Endothelial cell of hepatic sinusoid (primary cell): ENCODE results near the gene LHCGR.
"Not testable (repeated sequence)": the region's sequence is repeated elsewhere in the genome, so short reads cannot be mapped to it uniquely, and the experiment has no call there.

ENCODE experiments used
- in situ Hi-C: cut with HindIII; loops from 2 replicates; pipeline ENCODE4 v1.10.0; 2017; ENCODE audit warnings: low sequenced_read_pairs

LHCGR gene

GRCh38 chr2:48749291-48750127, 6.0 kb downstream of the LHCGR start:
- in situ Hi-C loops: loop anchor here (10.0 kb wide), 1 partner anchor 95 kb away; no protein-coding TSS in a partner anchor

GRCh38 chr2:48747319-48747718, 8.2 kb downstream of the LHCGR start:
- in situ Hi-C loops: no loop called here

- in situ Hi-C loops: not testable (repeated sequence)
Observed at GRCh38 chr2:48739236-48739635, 16.3 kb downstream of the LHCGR start.

- in situ Hi-C loops: no loop called here
Observed at GRCh38 chr2:48738806-48739205, 16.7 kb downstream of the LHCGR start.

GRCh38 chr2:48736251-48736650, 19.3 kb downstream of the LHCGR start:
- in situ Hi-C loops: no loop called here

- in situ Hi-C loops: no loop called here
Observed at GRCh38 chr2:48734576-48735303, 20.8 kb downstream of the LHCGR start.

GRCh38 chr2:48733067-48733503, 22.4 kb downstream of the LHCGR start:
- in situ Hi-C loops: no loop called here

GRCh38 chr2:48728840-48729239, 26.7 kb downstream of the LHCGR start:
- in situ Hi-C loops: no loop called here

GRCh38 chr2:48728295-48728694, 27.2 kb downstream of the LHCGR start:
- in situ Hi-C loops: no loop called here

GRCh38 chr2:48727560-48727959, 28.0 kb downstream of the LHCGR start:
- in situ Hi-C loops: no loop called here

- in situ Hi-C loops: no loop called here
Observed at GRCh38 chr2:48725696-48726494, 29.6 kb downstream of the LHCGR start.

- in situ Hi-C loops: no loop called here
Observed at GRCh38 chr2:48724278-48724677, 31.2 kb downstream of the LHCGR start.

- in situ Hi-C loops: no loop called here
Observed at GRCh38 chr2:48723129-48723528, 32.4 kb downstream of the LHCGR start.

GRCh38 chr2:48722391-48722790, 33.1 kb downstream of the LHCGR start:
- in situ Hi-C loops: no loop called here

GRCh38 chr2:48721158-48721557, 34.4 kb downstream of the LHCGR start:
- in situ Hi-C loops: no loop called here

- in situ Hi-C loops: no loop called here
Observed at GRCh38 chr2:48719480-48720177, 35.9 kb downstream of the LHCGR start.

- in situ Hi-C loops: no loop called here
Observed at GRCh38 chr2:48717846-48718245, 37.7 kb downstream of the LHCGR start.

- in situ Hi-C loops: no loop called here
Observed at GRCh38 chr2:48715956-48716355, 39.6 kb downstream of the LHCGR start.

GRCh38 chr2:48715042-48715899, 40.3 kb downstream of the LHCGR start:
- in situ Hi-C loops: no loop called here

GRCh38 chr2:48714245-48714644, 41.3 kb downstream of the LHCGR start:
- in situ Hi-C loops: no loop called here
